Fibroblast of lung (primary cell): ENCODE data around the gene STYX. TPM values are rescaled to one million over a fixed set of nuclear protein-coding genes. Genes with fewer than 3 reads are reported as not detected.
"Not testable (repeated sequence)": the region's sequence is repeated elsewhere in the genome, so short reads cannot be mapped to it uniquely, and the experiment has no call there.

ENCODE experiments used
- DNase-seq, 2 donors: peaks; one replicate each; pipeline versions ENCODE4 v3.0.0 to v3.0.0-alpha.2; 2010; ENCODE audit warnings: low read depth in 2 of 2
- H2AFZ ChIP-seq: 2 replicates; pipeline ENCODE4 v1.5.1; 2012; ENCODE audit warnings: low read length, control low read depth, inconsistent platforms
- H3K27ac ChIP-seq: 2 replicates; pipeline ENCODE4 v1.5.1; 2011; ENCODE audit warnings: low read length, control low read depth; ENCODE audit not compliant: insufficient read depth
- H3K27me3 ChIP-seq: 2 replicates; pipeline ENCODE4 v1.5.1; 2011; ENCODE audit warnings: mild to moderate bottlenecking, low read length; ENCODE audit not compliant: control insufficient read depth, insufficient read depth
- H3K36me3 ChIP-seq: 2 replicates; pipeline ENCODE4 v1.5.1; 2011; ENCODE audit warnings: low read length; ENCODE audit not compliant: control insufficient read depth, insufficient read depth
- H3K4me1 ChIP-seq: 2 replicates; pipeline ENCODE4 v1.5.1; 2011; ENCODE audit warnings: low read length; ENCODE audit not compliant: control insufficient read depth, insufficient read depth; ENCODE audit errors: extremely low read depth
- H3K4me2 ChIP-seq: 2 replicates; pipeline ENCODE4 v1.5.1; 2011; ENCODE audit warnings: low read length, control low read depth; ENCODE audit not compliant: insufficient read depth; ENCODE audit errors: extremely low read depth
- H3K4me3 ChIP-seq, 4 experiments: fragments of 200-600 bp in 1 of 4; sonication (generic) in 1 of 4; replicated peaks in 1 of 4; 2 replicates each; pipeline ENCODE4 v1.5.1; 2011 to 2016; ENCODE audit warnings: low read length in 4 of 4, low read depth in 3 of 4, mild to moderate bottlenecking in 3 of 4, control low read depth in 2 of 4, inconsistent platforms in 1 of 4, mixed read lengths in 1 of 4; ENCODE audit not compliant: insufficient read depth in 1 of 4; ENCODE audit errors: control extremely low read depth in 1 of 4
- H3K79me2 ChIP-seq: 2 replicates; pipeline ENCODE4 v1.5.1; 2012; ENCODE audit warnings: mild to moderate bottlenecking, low read length, inconsistent platforms; ENCODE audit not compliant: control insufficient read depth, insufficient read depth
- H3K9ac ChIP-seq: 2 replicates; pipeline ENCODE4 v1.5.1; 2011; ENCODE audit warnings: mild to moderate bottlenecking, low read length, control low read depth; ENCODE audit not compliant: insufficient read depth
- H3K9me3 ChIP-seq: 2 replicates; pipeline ENCODE4 v1.5.1; 2012; ENCODE audit warnings: low read depth, low read length; ENCODE audit not compliant: control insufficient read depth, insufficient read depth
- H4K20me1 ChIP-seq: 2 replicates; pipeline ENCODE4 v1.5.1; 2011; ENCODE audit warnings: low read length; ENCODE audit not compliant: control insufficient read depth, insufficient read depth; ENCODE audit errors: extremely low read depth
- EZH2 ChIP-seq: IDR thresholded peaks from 2 replicates; pipeline ENCODE4 v1.5.1; 2012; ENCODE audit warnings: low read length, control low read depth, mild to moderate bottlenecking; ENCODE audit errors: missing control alignments
- polyA plus RNA-seq, 2 donors: library from polyadenylated mRNA; depleted of rRNA in 1 of 2; stranded (reverse) in 1 of 2; unstranded in 1 of 2; fragments of >200 nt; gene quantifications; 2 replicates each; pipeline ENCODE4 v1.2.1, GENCODE V29; 2011 to 2012; ENCODE audit warnings: missing spikeins in 1 of 2
- total RNA-seq: library from RNA; depleted of rRNA; stranded (reverse); fragments of >200 nt; gene quantifications from 2 replicates; pipeline ENCODE4 v1.2.1, GENCODE V29; 2014
- TF ChIP-seq, protein P1 (sequence below), 2 donors: IDR thresholded peaks in 1 of 2; conservative IDR thresholded peaks in 1 of 2; 1 replicate in 1 of 2; 2 replicates in 1 of 2; pipeline ENCODE4 v1.5.1; 2011 to 2012; ENCODE audit warnings: low read length in 2 of 2, control low read depth in 1 of 2, inconsistent platforms in 1 of 2, low read depth in 1 of 2, mild to moderate bottlenecking in 1 of 2

Gene STYX
- total and polyA plus RNA-seq, 2 donors (not counting 1 experiment from before 2014, with no cell fraction given): 14.9 to 17.0 TPM

DNA sequence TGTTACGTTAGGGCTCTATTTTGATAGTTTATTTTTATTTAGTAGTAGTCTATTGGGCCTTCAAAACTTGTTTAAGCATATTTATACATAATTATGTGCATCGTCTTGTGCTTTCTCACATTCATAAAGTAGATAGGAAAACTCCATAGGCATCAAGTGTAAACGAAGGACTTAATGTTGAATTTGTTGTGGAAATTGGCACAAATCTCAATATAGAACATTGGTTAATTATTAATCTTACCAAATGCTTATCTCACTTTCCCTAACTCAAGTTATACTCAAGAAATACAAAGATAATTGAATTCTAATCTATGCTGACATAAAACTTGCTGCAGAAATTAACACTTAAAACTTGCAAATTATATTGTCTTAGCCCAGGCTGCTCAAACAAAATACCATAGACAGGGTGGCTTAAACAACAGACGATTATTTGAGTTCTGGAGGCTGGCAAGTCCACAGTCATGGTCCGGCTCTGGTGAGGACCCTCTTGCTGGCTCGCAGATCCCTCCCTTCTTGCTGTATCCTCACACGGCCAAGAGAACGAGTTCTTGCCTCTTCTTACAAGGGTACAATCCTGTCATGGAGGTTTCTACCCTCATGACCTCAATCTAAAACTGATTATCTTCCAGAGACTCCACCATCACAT lies 18.8 kb downstream of the STYX start:
- no peak overlapping the region for H3K27ac ChIP-seq
- no peak overlapping the region for H3K4me3 ChIP-seq
- H3K4me2 ChIP-seq: no peak overlapping the region
- DNase-seq: no peak
- H4K20me1 ChIP-seq: no peaks in the 10 kb centered on the region
- H3K79me2 ChIP-seq: no peaks in the 10 kb centered on the region
- TF ChIP-seq EZH2: no peak
- TF ChIP-seq, protein P1, sequence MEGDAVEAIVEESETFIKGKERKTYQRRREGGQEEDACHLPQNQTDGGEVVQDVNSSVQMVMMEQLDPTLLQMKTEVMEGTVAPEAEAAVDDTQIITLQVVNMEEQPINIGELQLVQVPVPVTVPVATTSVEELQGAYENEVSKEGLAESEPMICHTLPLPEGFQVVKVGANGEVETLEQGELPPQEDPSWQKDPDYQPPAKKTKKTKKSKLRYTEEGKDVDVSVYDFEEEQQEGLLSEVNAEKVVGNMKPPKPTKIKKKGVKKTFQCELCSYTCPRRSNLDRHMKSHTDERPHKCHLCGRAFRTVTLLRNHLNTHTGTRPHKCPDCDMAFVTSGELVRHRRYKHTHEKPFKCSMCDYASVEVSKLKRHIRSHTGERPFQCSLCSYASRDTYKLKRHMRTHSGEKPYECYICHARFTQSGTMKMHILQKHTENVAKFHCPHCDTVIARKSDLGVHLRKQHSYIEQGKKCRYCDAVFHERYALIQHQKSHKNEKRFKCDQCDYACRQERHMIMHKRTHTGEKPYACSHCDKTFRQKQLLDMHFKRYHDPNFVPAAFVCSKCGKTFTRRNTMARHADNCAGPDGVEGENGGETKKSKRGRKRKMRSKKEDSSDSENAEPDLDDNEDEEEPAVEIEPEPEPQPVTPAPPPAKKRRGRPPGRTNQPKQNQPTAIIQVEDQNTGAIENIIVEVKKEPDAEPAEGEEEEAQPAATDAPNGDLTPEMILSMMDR (conservative IDR thresholded peaks at IDR 0.05 in 1 of 2, IDR thresholded peaks at IDR 0.05 in 1 of 2; ENCODE audit: low read depth in 1 of 2, low read length in 2 of 2): no peak
- H3K4me1 ChIP-seq: no peaks in the 10 kb centered on the region
- no peak overlapping the region for H2AFZ ChIP-seq
- no peaks in the 10 kb centered on the region for H3K27me3 ChIP-seq
- no peak overlapping the region for H3K9ac ChIP-seq
- peaks cover 2% of the 10 kb centered on the region for H3K36me3 ChIP-seq
- H3K9me3 ChIP-seq: no peaks in the 10 kb centered on the region

DNA sequence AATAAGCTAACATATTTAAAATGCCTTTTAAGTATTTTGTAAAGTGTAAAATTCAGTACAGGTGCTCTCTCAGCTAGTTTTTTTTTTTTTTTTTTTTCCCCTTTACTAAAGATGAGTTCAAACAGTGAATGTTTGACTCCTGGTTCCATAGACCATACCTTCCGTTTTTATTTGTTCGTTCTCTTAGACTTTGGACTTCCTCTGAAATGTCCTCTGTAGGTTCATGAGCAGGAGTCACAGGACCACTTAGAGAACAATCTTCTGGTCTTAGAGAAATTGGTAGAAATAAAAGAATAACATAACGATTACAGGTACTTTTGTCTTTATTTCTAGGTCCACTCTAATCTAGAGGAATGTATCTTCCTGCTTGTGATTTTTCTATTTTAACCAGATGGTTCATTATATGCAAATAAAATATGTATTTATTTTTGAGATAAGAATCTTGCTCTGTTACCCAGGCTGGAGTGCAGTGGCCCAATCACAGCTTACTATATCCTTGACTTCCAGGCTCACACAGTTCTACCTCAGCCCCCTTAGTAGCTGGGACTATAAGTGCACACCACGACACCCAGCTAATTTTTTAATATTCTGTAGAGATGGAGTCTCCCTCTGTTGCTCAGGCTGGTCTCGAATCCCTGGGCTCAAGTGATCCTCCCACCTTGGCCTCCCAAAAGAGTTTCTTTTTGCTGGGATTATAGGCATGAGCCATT lies 25.8 kb downstream of the STYX start:
- H3K4me3 ChIP-seq: no peak overlapping the region
- no peak overlapping the region for H3K27ac ChIP-seq
- H3K79me2 ChIP-seq: no peaks in the 10 kb centered on the region
- no peaks in the 10 kb centered on the region for H4K20me1 ChIP-seq
- no peaks in the 10 kb centered on the region for H3K4me1 ChIP-seq
- H3K27me3 ChIP-seq: no peaks in the 10 kb centered on the region
- no peak overlapping the region for H3K9ac ChIP-seq
- DNase-seq: no peak
- H3K9me3 ChIP-seq: no peaks in the 10 kb centered on the region
- H2AFZ ChIP-seq: no peak overlapping the region
- no peak overlapping the region for H3K4me2 ChIP-seq
- TF ChIP-seq, protein P1 (conservative IDR thresholded peaks at IDR 0.05 in 1 of 2, IDR thresholded peaks at IDR 0.05 in 1 of 2; ENCODE audit: low read depth in 1 of 2, low read length in 2 of 2): no peak
- no peak for TF ChIP-seq EZH2
- no peaks in the 10 kb centered on the region for H3K36me3 ChIP-seq

DNA sequence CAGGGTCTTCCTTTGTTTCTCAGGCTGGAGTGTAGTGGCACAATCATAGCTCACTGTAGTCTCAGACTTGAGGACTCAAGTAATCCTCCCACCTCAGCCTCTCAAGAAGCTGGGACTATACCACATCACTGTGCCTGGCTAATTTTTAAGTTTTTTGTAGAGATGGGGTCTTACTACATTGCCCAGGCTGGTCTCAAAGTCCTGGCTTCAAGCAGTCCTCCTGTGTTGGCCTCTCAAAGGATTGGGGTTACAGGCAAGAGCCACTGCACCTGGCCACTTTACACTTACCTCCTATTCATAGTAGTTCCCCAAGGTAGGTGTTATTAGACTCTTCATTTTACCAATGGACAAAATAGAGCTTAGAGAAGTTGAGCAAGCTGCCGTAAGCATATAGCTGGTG lies 29.2 kb downstream of the STYX start:
- H3K79me2 ChIP-seq: no peaks in the 10 kb centered on the region
- TF ChIP-seq, protein P1 (conservative IDR thresholded peaks at IDR 0.05 in 1 of 2, IDR thresholded peaks at IDR 0.05 in 1 of 2; ENCODE audit: low read depth in 1 of 2, low read length in 2 of 2): no peak
- no peak for TF ChIP-seq EZH2
- H3K4me3 ChIP-seq: no peak overlapping the region

DNA sequence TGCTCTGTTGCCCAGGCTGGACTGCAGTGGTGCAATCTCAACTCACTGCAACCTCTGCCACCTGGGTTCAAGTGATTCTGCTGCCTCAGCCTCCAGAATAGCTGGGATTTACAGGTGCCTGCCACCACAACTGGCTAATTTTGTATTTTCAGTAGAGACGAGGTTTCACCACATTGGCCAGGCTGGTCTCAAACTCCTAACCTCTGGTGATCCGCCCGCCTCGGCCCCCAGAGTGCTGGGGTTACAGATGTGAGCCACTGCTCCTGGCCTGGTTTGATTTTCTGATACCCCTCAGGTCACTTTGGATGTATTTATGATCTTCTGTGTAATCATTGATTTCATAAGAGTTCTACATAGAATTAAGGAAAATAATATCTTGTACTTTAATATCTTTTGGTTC lies 33.0 kb downstream of the STYX start:
- not testable (repeated sequence) for H3K79me2 ChIP-seq, H3K4me2 ChIP-seq, H3K27me3 ChIP-seq, H3K27ac ChIP-seq, H2AFZ ChIP-seq, H3K4me3 ChIP-seq, H4K20me1 ChIP-seq, DNase-seq, H3K4me1 ChIP-seq, H3K9ac ChIP-seq, H3K36me3 ChIP-seq, H3K9me3 ChIP-seq

More for the DNA sequence above, 29.2 kb downstream of the STYX start:
- no peak overlapping the region for H3K27ac ChIP-seq
- no peaks in the 10 kb centered on the region for H3K27me3 ChIP-seq
- H3K4me1 ChIP-seq: no peaks in the 10 kb centered on the region
- no peak overlapping the region for H3K4me2 ChIP-seq
- no peak overlapping the region for H2AFZ ChIP-seq
- no peaks in the 10 kb centered on the region for H4K20me1 ChIP-seq
- H3K9ac ChIP-seq: no peak overlapping the region
- no peaks in the 10 kb centered on the region for H3K9me3 ChIP-seq
- H3K36me3 ChIP-seq: no peaks in the 10 kb centered on the region
- no peak for DNase-seq
